ENCODE measurements around the gene ANKRD28.

- TF ChIP-seq CTCF (IDR thresholded peaks at IDR 0.05) (no peak), POLR2AphosphoS5 (IDR thresholded peaks at IDR 0.05) (no peak), POLR2A (IDR thresholded peaks at IDR 0.05) (no peak)
Measured at GRCh38 chr3:15708882-15709677, 88.7 kb downstream of the ANKRD28 start.

Measured in prostate gland (tissue), 2 donors.